Measurements from ENCODE around the gene FZD1. TPM values are rescaled to one million over a fixed set of nuclear protein-coding genes. Genes with fewer than 3 reads are reported as not detected.

FZD1 gene
- total and polyA plus RNA-seq, 2 of the 8 experiments (the other 6 are each of a cell fraction or from before 2014, with no cell fraction given), result 0.62 to 0.91 TPM

DNA sequence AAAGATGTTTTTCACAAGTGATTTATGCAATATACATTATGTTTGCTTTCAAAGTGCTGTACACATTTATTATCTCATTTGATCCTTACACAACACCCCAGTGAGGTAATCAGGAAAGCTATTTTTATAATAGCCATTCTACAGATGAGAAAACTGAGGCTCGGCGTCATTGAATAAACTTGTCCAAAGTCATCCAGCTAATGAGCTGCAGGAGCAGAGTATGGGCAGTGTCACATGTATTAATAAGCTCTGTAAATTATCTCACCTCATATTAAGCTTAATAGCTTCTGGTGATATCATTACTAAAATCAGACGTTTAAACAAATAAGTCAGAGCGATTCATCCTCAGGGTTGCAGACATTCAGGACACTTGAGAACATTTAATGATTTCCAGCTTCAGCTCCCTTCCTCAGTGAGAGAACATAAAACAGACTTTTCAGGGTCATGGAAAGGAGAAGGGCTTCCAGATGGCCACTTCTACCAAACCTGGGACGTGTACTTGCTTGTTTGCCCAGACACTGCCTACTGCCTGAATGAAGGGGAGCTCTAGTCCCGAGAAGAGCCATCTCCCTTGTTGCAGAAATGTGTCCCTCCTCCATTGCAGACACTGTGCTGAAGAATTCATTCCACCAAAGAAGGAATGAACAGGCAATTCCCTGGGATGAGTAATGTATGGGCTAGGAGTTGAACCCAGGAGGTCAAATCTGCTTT is 20.5 kb upstream of the FZD1 start:
- Histone ChIP-seq H3K9me3 (ENCODE audit: insufficient read depth in 2 of 2, low read depth in 1 of 2, low read length in 1 of 2) (no peaks in the 10 kb centered on the region), H4K20me1 (replicated peaks in 1 of 2; ENCODE audit: control insufficient read depth in 1 of 2, insufficient read depth in 2 of 2, low read length in 2 of 2) (no peaks in the 10 kb centered on the region), H4K8ac (ENCODE audit: extremely low read depth, insufficient read depth, low read length) (no peak overlapping the region), H3K56ac (replicated peaks; ENCODE audit: insufficient read length, low read depth, low read length) (no peak overlapping the region), H2BK20ac (ENCODE audit: low read length) (no peak overlapping the region), H3K4ac (replicated peaks; ENCODE audit: insufficient read length, low read depth, low read length) (no peak overlapping the region), H3K27me3 (replicated peaks in 1 of 4; ENCODE audit: control insufficient read depth in 3 of 4, extremely low read depth in 1 of 4, insufficient read depth in 3 of 4, low read length in 3 of 4) (no peaks in the 10 kb centered on the region), H3K4me1 (replicated peaks in 1 of 4; ENCODE audit: control insufficient read depth in 3 of 4, insufficient read depth in 4 of 4, low read length in 3 of 4) (no peaks in the 10 kb centered on the region), H3K27ac (ENCODE audit: low read depth, low read length) (no peak overlapping the region), H3K23me2 (ENCODE audit: low read depth, low read length) (no peaks in the 10 kb centered on the region), H3K23ac (ENCODE audit: insufficient read length) (no peak overlapping the region), H2AFZ (ENCODE audit: low read length) (no peak overlapping the region), H4K5ac (ENCODE audit: insufficient read length, low read depth, low read length) (no peak overlapping the region), H3K4me3 (ENCODE audit: extremely low read depth in 1 of 4, insufficient read depth in 2 of 4, low read depth in 3 of 4, low read length in 4 of 4) (no peak overlapping the region), H4K91ac (replicated peaks; ENCODE audit: insufficient read length, low read length) (no peak overlapping the region), H3K14ac (ENCODE audit: insufficient read length) (no peak overlapping the region), H3K9ac (replicated peaks in 1 of 4; ENCODE audit: extremely low read depth in 1 of 4, low read depth in 3 of 4, low read length in 3 of 4) (no peak overlapping the region), H2BK5ac (ENCODE audit: low read depth, low read length) (no peak overlapping the region), H3K79me2 (ENCODE audit: control insufficient read depth in 1 of 2, insufficient read depth in 2 of 2, low read length in 2 of 2) (no peaks in the 10 kb centered on the region), H3K4me2 (ENCODE audit: insufficient read depth in 1 of 2, low read depth in 2 of 2, low read length in 2 of 2) (no peak overlapping the region), H2BK12ac (ENCODE audit: low read depth, low read length) (no peak overlapping the region), H2AK5ac (ENCODE audit: low read depth, low read length) (no peak overlapping the region), H3K18ac (ENCODE audit: extremely low read depth, low read length) (no peak overlapping the region), H2BK15ac (ENCODE audit: low read length) (no peak overlapping the region), H2BK120ac (replicated peaks; ENCODE audit: low read depth, low read length) (no peak overlapping the region), H3K36me3 (ENCODE audit: control insufficient read depth in 2 of 4, insufficient read depth in 4 of 4, low read length in 3 of 4) (no peaks in the 10 kb centered on the region), H3K79me1 (ENCODE audit: low read depth, low read length) (no peaks in the 10 kb centered on the region; the same call in 1 of the 2 replicates)
- ChIA-PET CTCF (ENCODE audit: partially characterized antibody) (interaction anchor here (0.6 to 1.6 kb wide), 3 partner anchors 22 to 535 kb away, joined by 3 to 5 read pairs (median 5); no protein-coding TSS in a partner anchor), POLR2A (ENCODE audit: partially characterized antibody) (interaction anchor here (1.4 kb wide), 1 partner anchor 50 kb away, joined by 3 read pairs; no protein-coding TSS in a partner anchor)
- FAIRE-seq, result no peak
- 83% methylated on average over 6 of the region's 6 CpGs; no CpG with 5 or more reads in 1 of the 2 experiments for WGBS, 2 experiments (ENCODE audit: extremely low coverage in 1 of 2, insufficient coverage in 1 of 2, insufficient read length in 1 of 2, insufficient replicate concordance in 2 of 2, low coverage in 1 of 2, low lambda C conversion rate in 2 of 2, missing lambda C conversion rate in 1 of 2)
- DNase-seq (ENCODE audit: low read depth in 1 of 2, low spot score in 2 of 2), result no peak
- no peak for TF ChIP-seq KDM4A (IDR thresholded peaks at IDR 0.05; ENCODE audit: low read depth, low read length, severe bottlenecking)
- no peak for TF ChIP-seq MAFK (IDR thresholded peaks at IDR 0.05; ENCODE audit: low read depth, low read length)
- TF ChIP-seq YY1 (IDR thresholded peaks at IDR 0.05; ENCODE audit: low read depth, low read length), result no peak
- TF ChIP-seq ZNF274 (IDR thresholded peaks at IDR 0.05; ENCODE audit: borderline replicate concordance, extremely low read depth, low read length), result no peak
